Fibroblast of skin of back (primary cell): Measurements from ENCODE around the gene PACS2.
"Not testable (repeated sequence)": the region's sequence is repeated elsewhere in the genome, so short reads cannot be mapped to it uniquely, and the experiment has no call there.

Experiments
- DNase-seq: peaks from one replicate; pipeline ENCODE4 v3.0.0-alpha.2; 2013

PACS2 gene

GRCh38 chr14:105333020-105333490 lies 18.5 kb downstream of the PACS2 start:
- no peak for DNase-seq

- DNase-seq = no peak
These were observed 19.2 kb downstream of the PACS2 start for GRCh38 chr14:105333613-105334364.

GRCh38 chr14:105334383-105335230 lies 20.1 kb downstream of the PACS2 start:
- no peak for DNase-seq

- not testable (repeated sequence) for DNase-seq
These were observed 20.6 kb downstream of the PACS2 start for GRCh38 chr14:105335231-105335542.

- no peak for DNase-seq
These were observed 21.4 kb downstream of the PACS2 start for GRCh38 chr14:105335735-105336476.

GRCh38 chr14:105336477-105337287 lies 22.1 kb downstream of the PACS2 start:
- DNase-seq = no peak

DNA sequence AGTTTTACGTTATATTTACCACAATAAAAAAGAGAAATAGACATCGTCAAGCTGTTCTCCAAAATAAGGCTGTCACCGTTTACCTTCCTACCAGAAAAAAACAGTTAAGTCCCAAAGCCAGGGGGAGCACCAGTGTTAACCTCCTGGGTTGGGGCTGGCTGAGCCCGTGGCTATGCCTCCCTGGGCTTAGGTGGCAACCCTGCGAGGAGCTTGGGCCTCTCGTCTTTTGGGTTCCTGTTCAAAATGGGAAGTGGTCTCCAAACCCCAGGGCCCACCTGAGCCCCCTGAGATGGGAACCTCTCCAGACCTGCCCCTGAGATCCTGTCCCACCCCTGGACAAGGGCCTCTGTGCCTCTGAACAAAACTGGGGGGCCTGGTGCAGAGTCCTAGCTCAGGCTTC lies 22.9 kb downstream of the PACS2 start:
- no peak for DNase-seq

- no peak for DNase-seq
These were observed 23.6 kb downstream of the PACS2 start for GRCh38 chr14:105337966-105338741.

DNA sequence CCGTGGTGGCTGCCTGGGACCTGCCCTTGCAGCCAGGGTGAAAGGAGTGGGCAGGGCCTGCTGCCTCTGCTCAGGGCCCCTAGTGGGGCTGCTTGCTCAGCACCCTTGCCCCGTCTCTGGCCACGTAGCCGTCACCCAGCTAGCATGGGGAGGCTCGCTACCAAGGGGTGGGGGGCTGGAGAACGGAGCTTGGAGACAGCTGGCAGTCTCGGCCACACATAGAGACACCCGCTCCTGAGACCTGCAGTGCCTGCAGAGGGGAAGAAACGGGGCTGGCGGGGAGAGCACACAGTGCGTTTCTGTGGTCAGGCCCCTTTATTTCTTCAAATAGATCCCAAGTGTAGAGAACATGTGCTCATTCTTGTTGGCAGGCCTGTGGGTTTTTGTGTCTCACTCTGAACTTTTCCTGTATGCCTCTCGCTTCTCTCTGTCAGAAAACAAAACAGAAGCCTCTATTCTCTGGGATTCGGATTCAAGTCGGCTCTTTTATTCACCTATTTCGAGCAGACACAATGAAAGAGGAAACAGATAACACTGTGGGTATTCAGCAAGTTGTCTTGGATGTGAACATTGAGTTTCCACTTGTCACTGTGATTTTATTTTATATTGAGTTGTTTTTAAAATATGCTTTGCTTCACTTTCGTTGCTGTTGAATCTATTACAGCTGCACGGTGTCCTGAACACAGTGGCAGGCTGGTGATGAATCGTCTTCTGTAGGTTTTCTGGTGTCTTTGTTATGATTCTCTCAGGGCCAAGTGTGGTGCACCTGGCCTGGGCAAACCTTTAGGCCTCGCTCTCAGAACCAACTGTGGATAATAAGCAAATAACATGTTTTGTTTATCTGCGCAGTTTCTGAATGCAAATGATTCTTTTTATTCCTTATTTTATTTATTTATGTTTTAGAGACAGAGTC lies 26.5 kb downstream of the PACS2 start:
- no peak for DNase-seq

DNA sequence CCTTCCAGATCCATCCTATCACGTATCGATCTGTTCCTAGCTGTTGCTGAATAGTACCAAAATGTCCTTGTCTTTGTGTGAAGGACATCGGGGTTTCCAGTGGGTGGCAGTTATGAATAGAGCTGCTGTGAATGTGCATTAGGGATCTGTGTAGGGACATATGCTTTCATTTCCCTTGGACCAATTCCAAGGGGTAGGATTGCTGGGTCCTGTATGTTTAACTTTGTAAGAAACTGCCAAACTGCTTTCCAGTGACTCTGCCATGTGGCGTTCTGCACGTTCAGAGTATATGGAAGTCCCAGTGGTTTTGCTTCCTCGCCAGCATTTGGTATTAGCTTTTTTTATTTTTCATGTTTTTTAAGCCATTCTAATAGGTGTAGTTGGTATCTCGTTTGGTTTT lies 28.6 kb downstream of the PACS2 start:
- peak; percentile 63 for DNase-seq

DNA sequence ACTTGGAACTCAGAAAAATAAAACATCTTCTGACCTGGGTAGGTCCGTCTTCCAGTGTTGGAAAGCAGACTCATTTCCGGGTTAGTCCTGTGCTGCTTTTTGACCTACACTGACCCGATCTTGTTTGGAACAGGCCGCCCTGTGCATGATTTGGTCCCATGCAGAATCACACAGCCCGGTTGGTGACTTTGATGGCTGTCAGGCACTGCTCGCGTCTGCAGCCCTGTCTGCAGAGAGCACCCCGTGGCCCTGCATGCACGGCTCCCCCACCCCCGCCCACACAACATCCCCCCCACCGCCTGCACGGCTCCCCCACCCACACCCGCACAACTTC lies 31.6 kb downstream of the PACS2 start:
- DNase-seq = no peak

- no peak for DNase-seq
These were observed 32.5 kb downstream of the PACS2 start for GRCh38 chr14:105346876-105347586.

GRCh38 chr14:105347587-105347968 lies 33.0 kb downstream of the PACS2 start:
- no peak for DNase-seq

DNA sequence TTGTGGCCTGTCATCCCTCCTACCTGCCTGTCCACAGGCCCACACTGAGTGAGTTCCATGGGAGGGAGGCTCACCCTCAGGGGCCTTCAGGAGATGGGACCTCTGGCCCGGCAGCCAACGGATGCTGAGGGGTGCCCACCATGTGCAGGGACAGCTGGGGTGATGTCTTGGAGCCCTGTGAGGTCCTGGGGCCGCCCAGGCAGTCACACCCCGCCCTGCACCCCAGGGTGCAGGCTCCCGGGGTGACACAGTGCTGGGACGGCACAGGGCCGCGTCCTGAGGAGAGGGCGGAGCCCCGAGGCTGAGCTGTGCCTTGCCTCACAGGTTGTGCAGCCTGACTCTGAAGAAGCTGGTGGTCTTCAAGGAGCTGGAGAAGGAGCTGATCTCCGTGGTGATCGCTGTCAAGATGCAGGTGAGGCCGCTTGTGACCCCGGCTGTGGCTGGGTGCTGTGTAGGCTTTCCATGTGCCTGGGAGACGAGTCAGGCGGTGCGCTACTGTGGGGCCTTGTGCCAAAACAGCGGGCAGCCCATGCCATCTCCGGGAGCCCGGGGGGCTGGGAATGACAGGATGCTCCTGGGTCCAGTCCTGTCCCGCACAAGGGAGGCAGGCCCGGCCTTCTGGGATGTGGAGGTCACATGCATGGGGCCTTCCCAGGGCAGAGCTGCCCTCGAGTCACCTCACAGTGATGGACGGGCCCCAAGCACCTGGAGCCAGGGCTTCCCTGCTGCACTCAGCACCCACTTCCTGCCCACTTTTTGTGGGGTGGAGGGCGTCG lies 33.8 kb downstream of the PACS2 start:
- no peak for DNase-seq

DNA sequence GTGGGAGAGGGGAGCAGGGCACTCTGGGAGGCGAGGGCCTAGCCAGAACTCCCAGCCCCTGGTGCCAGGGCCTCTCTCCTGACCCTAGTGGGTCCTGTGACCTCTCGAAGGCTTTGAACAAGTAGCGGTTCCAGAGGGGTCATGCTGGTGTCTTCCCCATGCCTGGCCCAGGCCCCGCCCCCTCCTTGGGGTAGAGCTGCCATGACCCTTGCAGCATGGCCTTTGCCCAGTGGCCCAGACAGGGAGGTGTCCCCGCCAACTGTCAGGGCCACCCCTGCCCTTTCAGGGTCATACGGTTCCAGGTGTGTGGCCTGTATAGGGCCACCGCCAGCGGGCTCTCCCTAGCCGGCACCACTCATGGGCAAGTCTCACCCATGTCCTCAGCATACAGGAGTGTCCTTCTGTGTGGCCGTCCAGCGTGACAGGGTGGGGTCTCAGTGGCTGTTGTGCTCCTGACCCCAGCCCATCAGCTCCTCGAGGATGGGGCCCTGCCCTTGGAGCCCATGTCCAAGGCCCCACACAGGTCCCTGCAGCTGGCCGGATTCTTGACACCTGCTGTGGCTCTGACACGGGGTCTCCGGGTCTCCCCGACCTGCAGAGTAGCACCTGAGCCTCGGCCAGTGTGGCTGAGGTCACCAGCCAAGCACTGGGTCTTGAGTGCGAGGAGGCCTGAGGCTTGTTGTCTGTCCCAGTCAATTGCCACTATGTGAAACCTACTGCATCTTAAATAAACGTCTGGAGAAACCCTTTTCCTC lies 34.6 kb downstream of the PACS2 start:
- no peak for DNase-seq

GRCh38 chr14:105349992-105350391 lies 35.4 kb downstream of the PACS2 start:
- no peak for DNase-seq

GRCh38 chr14:105350450-105351244 lies 36.1 kb downstream of the PACS2 start:
- DNase-seq = no peak
